ENCODE results near the gene ATAD1.

Gene ATAD1

GRCh38 chr10:87765666-87766376 is 52.2 kb downstream of the ATAD1 start:
- no peaks in the 10 kb centered on the region for H3K36me3 ChIP-seq (ENCODE audit: insufficient read depth, low read length)
- no peak overlapping the region for H3K9ac ChIP-seq (ENCODE audit: low read depth, low read length)
- H3K9me3 ChIP-seq (ENCODE audit: control insufficient read depth, insufficient read depth, low read length), result no peaks in the 10 kb centered on the region
- H3K4me1 ChIP-seq (ENCODE audit: insufficient read depth, low read length), result peaks cover 3% of the 10 kb centered on the region; the same call in 1 of the 2 replicates

- H3K9me3 ChIP-seq (ENCODE audit: control insufficient read depth, insufficient read depth, low read length), result no peaks in the 10 kb centered on the region
These were observed 53.7 kb downstream of the ATAD1 start for GRCh38 chr10:87764072-87764934.

GRCh38 chr10:87763086-87763861 is 54.8 kb downstream of the ATAD1 start:
- no peaks in the 10 kb centered on the region for H3K9me3 ChIP-seq (ENCODE audit: control insufficient read depth, insufficient read depth, low read length)
- H3K9ac ChIP-seq (ENCODE audit: low read depth, low read length), result no peak overlapping the region
- peaks cover 3% of the 10 kb centered on the region; the same call in 1 of the 2 replicates for H3K4me1 ChIP-seq (ENCODE audit: insufficient read depth, low read length)
- H3K36me3 ChIP-seq (ENCODE audit: insufficient read depth, low read length), result no peaks in the 10 kb centered on the region

More at GRCh38 chr10:87764072-87764934, 53.7 kb downstream of the ATAD1 start:
- H3K9ac ChIP-seq (ENCODE audit: low read depth, low read length), result no peak overlapping the region
- H3K36me3 ChIP-seq (ENCODE audit: insufficient read depth, low read length), result no peaks in the 10 kb centered on the region
- H3K4me1 ChIP-seq (ENCODE audit: insufficient read depth, low read length), result peaks cover 3% of the 10 kb centered on the region; the same call in 1 of the 2 replicates

GRCh38 chr10:87761892-87762291 is 56.1 kb downstream of the ATAD1 start:
- Histone ChIP-seq H3K9ac (ENCODE audit: low read depth, low read length) (no peak overlapping the region), H3K4me1 (ENCODE audit: insufficient read depth, low read length) (no peaks in the 10 kb centered on the region; the same call in 1 of the 2 replicates), H3K36me3 (ENCODE audit: insufficient read depth, low read length) (no peaks in the 10 kb centered on the region), H3K9me3 (ENCODE audit: control insufficient read depth, insufficient read depth, low read length) (no peaks in the 10 kb centered on the region)

- Histone ChIP-seq H3K9me3 (ENCODE audit: control insufficient read depth, insufficient read depth, low read length) (no peaks in the 10 kb centered on the region), H3K36me3 (ENCODE audit: insufficient read depth, low read length) (no peaks in the 10 kb centered on the region), H3K9ac (ENCODE audit: low read depth, low read length) (no peak overlapping the region), H3K4me1 (ENCODE audit: insufficient read depth, low read length) (no peaks in the 10 kb centered on the region; the same call in 1 of the 2 replicates)
These were observed 56.9 kb downstream of the ATAD1 start for GRCh38 chr10:87761153-87761552.

DNA sequence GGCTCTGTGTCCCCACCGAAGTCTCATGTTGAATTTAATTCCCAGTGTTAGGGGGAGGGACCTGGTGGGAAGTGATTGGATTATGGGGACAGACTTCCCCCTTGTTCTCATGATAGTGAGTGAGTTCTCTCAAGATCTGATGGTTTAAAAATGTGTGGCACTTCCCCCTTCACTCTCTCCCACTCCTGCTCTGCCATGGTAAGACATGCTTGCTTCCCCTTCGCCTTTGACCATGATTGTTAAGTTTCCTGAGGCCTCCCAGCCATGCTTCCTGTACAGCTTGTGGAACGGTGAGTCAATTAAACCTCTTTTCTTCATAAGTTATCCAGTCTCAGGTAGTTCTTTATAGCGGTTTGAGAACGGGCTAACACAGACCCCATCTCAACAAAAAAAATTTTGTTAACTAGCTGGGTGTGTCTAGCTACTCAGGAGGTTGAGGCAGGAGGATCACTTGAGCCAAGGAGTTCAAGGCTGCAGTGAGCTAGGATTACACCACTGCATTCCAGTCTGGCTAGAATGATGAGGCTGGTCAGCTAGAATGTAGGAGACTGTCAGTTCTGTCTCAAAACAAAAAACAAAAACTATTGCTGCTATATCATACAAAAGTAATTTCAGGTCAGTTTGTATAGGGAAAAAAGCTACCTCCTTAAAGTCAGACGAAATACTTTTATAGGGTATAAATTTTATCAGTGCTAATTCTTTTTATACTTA is 57.7 kb downstream of the ATAD1 start:
- Histone ChIP-seq H3K4me1 (ENCODE audit: insufficient read depth, low read length) (no peaks in the 10 kb centered on the region; the same call in 1 of the 2 replicates), H3K36me3 (ENCODE audit: insufficient read depth, low read length) (no peaks in the 10 kb centered on the region), H3K9me3 (ENCODE audit: control insufficient read depth, insufficient read depth, low read length) (no peaks in the 10 kb centered on the region), H3K9ac (ENCODE audit: low read depth, low read length) (no peak overlapping the region)

DNA sequence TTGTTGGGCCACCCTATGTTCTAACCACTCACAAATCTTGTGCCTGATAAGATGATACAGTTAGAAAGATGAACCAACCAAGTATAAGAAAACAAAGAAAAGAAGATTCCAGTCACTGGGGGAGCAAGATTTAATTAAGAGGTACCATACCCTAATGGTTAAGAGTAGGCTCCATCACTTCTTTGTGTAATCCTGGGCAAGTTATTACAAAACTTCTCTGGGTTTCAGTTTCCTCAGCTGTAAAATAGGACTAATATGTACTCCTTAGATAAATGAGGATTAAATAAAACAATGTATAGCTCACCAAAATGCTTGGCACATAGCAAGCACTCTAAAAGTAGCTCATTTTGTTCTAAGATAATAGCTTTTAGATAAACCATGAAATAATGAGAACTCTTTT is 58.5 kb downstream of the ATAD1 start:
- no peaks in the 10 kb centered on the region for H3K36me3 ChIP-seq (ENCODE audit: insufficient read depth, low read length)
- no peaks in the 10 kb centered on the region for H3K9me3 ChIP-seq (ENCODE audit: control insufficient read depth, insufficient read depth, low read length)
- H3K4me1 ChIP-seq (ENCODE audit: insufficient read depth, low read length), result no peaks in the 10 kb centered on the region; the same call in 1 of the 2 replicates
- H3K9ac ChIP-seq (ENCODE audit: low read depth, low read length), result no peak overlapping the region

GRCh38 chr10:87757685-87758084 is 60.3 kb downstream of the ATAD1 start:
- Histone ChIP-seq H3K9me3 (ENCODE audit: control insufficient read depth, insufficient read depth, low read length) (no peaks in the 10 kb centered on the region), H3K4me1 (ENCODE audit: insufficient read depth, low read length) (no peaks in the 10 kb centered on the region; the same call in 1 of the 2 replicates), H3K9ac (ENCODE audit: low read depth, low read length) (no peak overlapping the region), H3K36me3 (ENCODE audit: insufficient read depth, low read length) (no peaks in the 10 kb centered on the region)

DNA sequence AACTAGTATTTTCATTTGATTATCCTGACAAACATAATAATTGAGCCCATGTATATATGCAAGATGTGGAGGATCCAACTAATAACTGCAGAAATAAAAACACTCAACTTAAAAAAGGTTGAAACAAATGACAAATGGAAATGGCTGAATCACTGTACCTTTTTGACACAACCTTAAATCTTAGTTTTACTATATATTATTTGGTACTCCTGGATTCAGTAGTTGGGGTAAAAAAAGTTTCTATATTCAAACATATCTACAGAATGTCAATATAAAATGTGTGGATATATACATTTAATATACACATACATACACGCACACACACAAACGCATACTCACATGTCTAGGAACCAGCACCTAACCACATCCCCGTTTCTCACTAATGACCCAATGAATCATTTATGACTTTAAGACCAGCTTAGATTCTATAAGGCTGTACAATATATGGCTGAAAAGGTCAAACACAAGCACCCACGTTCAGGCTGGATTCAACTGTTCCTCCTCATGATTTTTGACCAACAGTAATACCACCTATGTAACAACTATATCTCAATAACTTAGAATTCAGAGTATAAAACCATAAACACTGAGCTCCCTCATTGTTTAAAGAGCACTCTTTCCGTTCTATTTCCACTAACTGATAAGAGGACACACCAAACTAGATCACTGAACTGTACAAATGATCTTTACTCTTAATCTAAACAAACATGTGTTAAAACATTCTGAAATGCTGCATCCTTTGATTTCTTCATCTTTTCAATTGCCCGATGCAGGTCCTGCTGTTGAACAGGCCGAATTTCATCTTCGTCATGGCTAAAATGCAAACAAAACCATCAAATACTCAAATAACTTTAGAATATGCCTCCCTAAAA is 63.8 kb downstream of the ATAD1 start:
- H3K36me3 ChIP-seq (ENCODE audit: insufficient read depth, low read length), result no peaks in the 10 kb centered on the region
- H3K9ac ChIP-seq (ENCODE audit: low read depth, low read length), result no peak overlapping the region
- no peaks in the 10 kb centered on the region; the same call in 1 of the 2 replicates for H3K4me1 ChIP-seq (ENCODE audit: insufficient read depth, low read length)
- H3K9me3 ChIP-seq (ENCODE audit: control insufficient read depth, insufficient read depth, low read length), result no peaks in the 10 kb centered on the region

GRCh38 chr10:87752566-87752965 is 65.5 kb downstream of the ATAD1 start:
- H3K9ac ChIP-seq (ENCODE audit: low read depth, low read length), result no peak overlapping the region
- no peaks in the 10 kb centered on the region for H3K36me3 ChIP-seq (ENCODE audit: insufficient read depth, low read length)
- H3K9me3 ChIP-seq (ENCODE audit: control insufficient read depth, insufficient read depth, low read length), result no peaks in the 10 kb centered on the region
- H3K4me1 ChIP-seq (ENCODE audit: insufficient read depth, low read length), result no peaks in the 10 kb centered on the region; the same call in 1 of the 2 replicates

GRCh38 chr10:87751274-87751673 is 66.8 kb downstream of the ATAD1 start:
- Histone ChIP-seq H3K36me3 (ENCODE audit: insufficient read depth, low read length) (no peaks in the 10 kb centered on the region), H3K9ac (ENCODE audit: low read depth, low read length) (no peak overlapping the region), H3K4me1 (ENCODE audit: insufficient read depth, low read length) (no peaks in the 10 kb centered on the region; the same call in 1 of the 2 replicates), H3K9me3 (ENCODE audit: control insufficient read depth, insufficient read depth, low read length) (no peaks in the 10 kb centered on the region)

DNA sequence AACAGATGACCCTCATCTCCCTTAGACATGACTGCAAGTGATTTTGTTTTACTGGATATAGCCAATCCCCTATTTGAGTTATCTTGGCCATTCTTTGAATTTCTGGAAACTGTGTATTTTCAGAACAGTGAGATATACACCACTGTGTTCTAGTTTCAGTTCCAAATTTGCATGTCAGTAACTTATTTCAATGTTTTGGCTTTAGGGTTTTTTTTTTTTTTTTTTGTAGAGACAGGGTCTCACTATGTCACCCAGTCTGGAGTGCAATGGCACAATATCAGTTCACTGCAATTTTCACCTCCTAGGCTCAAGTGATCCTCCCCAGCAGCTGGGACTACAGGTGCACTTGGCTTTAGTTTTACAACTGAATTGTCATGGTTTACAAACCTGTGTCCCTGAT is 67.2 kb downstream of the ATAD1 start:
- H3K36me3 ChIP-seq (ENCODE audit: insufficient read depth, low read length), result no peaks in the 10 kb centered on the region
- no peaks in the 10 kb centered on the region; the same call in 1 of the 2 replicates for H3K4me1 ChIP-seq (ENCODE audit: insufficient read depth, low read length)
- no peak overlapping the region for H3K9ac ChIP-seq (ENCODE audit: low read depth, low read length)
- no peaks in the 10 kb centered on the region for H3K9me3 ChIP-seq (ENCODE audit: control insufficient read depth, insufficient read depth, low read length)
